Adipocyte (in vitro differentiated cells): ENCODE results near the gene GABRB1.

Source experiments
- DNase-seq: peaks from one replicate; pipeline ENCODE4 v3.0.0-alpha.2; 2015; ENCODE audit warnings: low read depth
- H3K27me3 ChIP-seq: replicated peaks from 2 replicates; pipeline ENCODE4 v1.7.0; 2013; ENCODE audit warnings: mild to moderate bottlenecking, low read length, moderate library complexity; ENCODE audit not compliant: control insufficient read depth, insufficient read depth
- H3K36me3 ChIP-seq: 2 replicates; pipeline ENCODE4 v1.7.0; 2013; ENCODE audit warnings: low read length, mild to moderate bottlenecking, moderate library complexity; ENCODE audit not compliant: control insufficient read depth, insufficient read depth, severe bottlenecking
- H3K4me1 ChIP-seq: 2 replicates; pipeline ENCODE4 v1.7.0; 2013; ENCODE audit warnings: mild to moderate bottlenecking, low read length, moderate library complexity; ENCODE audit not compliant: control insufficient read depth, insufficient read depth
- H3K4me3 ChIP-seq: 2 replicates; pipeline ENCODE4 v1.7.0; 2013; ENCODE audit warnings: mild to moderate bottlenecking, low read length, moderate library complexity
- H3K9ac ChIP-seq: 2 replicates; pipeline ENCODE4 v1.7.0; 2013; ENCODE audit warnings: mild to moderate bottlenecking, low read length, moderate library complexity
- H3K9me3 ChIP-seq: 2 replicates; pipeline ENCODE4 v1.7.0; 2013; ENCODE audit warnings: mild to moderate bottlenecking, low read length, moderate library complexity; ENCODE audit not compliant: control insufficient read depth

Gene GABRB1

DNA sequence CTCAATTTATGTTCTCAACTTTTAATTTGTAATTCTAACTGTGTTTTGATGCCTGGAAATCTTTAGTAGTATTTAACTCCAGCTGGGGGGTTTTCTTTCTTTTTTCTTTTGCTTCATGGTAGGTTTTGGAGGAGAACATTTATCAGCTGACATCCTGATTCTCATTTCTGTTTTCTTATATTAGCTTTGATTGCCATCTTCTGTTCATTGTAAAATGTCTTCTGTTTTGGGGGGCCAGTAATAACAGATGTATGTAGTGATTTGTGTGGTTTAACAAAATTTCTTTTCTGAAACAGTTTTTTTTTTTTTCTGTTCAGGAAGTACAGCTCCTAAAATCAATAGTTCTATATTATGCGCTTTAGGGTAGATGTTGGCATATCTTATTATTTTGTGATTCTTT is 182.2 kb downstream of the GABRB1 start:
- Histone ChIP-seq H3K9ac (no peak overlapping the region), H3K4me3 (no peak overlapping the region), H3K36me3 (no peaks in the 10 kb centered on the region), H3K9me3 (no peaks in the 10 kb centered on the region), H3K4me1 (peaks cover 7% of the 10 kb centered on the region), H3K27me3 (no peaks in the 10 kb centered on the region)
- DNase-seq: no peak

DNA sequence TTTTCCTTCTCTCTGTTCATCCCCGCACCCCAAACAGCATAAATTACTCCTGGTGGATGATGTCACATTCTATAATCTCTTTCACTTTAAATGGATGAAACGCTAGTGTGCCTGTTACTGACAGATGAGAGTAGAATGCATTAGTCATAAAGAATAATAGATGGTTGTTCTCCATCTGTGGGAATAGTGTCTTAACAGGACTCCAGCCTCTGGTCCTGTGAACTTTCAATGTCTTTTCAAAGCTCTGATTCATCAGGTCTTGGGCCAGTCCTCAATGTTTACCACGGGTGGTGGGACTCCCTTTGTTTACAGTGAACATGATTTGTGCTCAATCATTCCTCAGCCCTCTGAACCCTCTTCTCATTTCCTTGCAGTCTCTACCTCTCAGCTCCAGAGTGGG is 182.6 kb downstream of the GABRB1 start:
- no peaks in the 10 kb centered on the region for H3K9me3 ChIP-seq
- peaks cover 7% of the 10 kb centered on the region for H3K4me1 ChIP-seq
- H3K36me3 ChIP-seq: no peaks in the 10 kb centered on the region
- no peaks in the 10 kb centered on the region for H3K27me3 ChIP-seq
- DNase-seq: peak; percentile 79
- H3K4me3 ChIP-seq: no peak overlapping the region
- H3K9ac ChIP-seq: no peak overlapping the region

- H3K27me3 ChIP-seq: no peaks in the 10 kb centered on the region
- no peaks in the 10 kb centered on the region for H3K9me3 ChIP-seq
- no peaks in the 10 kb centered on the region for H3K4me1 ChIP-seq
- DNase-seq: no peak
- no peak overlapping the region for H3K4me3 ChIP-seq
- no peak overlapping the region for H3K9ac ChIP-seq
- no peaks in the 10 kb centered on the region for H3K36me3 ChIP-seq
Measured at GRCh38 chr4:47215759-47216158, 184.4 kb downstream of the GABRB1 start.

DNA sequence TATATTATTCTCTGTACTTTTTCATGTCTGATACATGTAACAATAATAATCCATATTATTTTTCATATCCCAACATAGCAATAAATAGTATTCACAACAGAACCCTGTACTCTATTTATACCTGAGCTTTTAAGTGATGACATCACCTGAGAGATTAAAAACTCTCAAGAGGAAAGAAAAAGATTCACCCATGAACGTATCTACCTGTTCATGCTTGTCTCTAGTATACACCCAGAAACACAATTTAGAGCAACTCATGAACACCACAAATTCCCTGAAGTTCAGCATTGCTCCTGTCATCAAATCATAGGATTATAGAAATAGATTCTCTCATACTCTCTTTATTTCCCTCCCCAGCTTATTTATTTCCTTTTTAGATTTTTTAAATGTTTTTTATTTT is 185.9 kb downstream of the GABRB1 start:
- H3K4me3 ChIP-seq: no peak overlapping the region
- no peaks in the 10 kb centered on the region for H3K27me3 ChIP-seq
- H3K9ac ChIP-seq: no peak overlapping the region

DNA sequence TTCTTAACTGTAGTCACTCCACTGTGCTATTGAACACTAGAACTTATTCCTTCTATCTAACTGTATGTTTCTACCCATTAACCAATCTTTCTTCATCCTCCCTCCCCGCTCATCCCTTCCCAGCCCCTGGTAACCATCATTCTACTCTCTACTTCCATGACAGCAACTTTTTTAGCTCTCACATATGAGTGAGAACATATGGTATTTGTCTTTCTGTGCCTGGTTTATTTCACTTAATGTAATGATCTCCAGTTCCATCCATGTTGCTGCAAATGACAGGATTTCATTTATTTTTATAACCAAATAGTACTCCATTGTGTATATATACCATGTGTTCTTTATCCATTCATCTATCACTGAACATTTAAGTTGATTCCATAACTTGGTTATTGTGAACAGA is 186.5 kb downstream of the GABRB1 start:
- DNase-seq: no peak
- Histone ChIP-seq H3K4me3 (no peak overlapping the region), H3K36me3 (no peaks in the 10 kb centered on the region), H3K27me3 (no peaks in the 10 kb centered on the region), H3K4me1 (no peaks in the 10 kb centered on the region), H3K9me3 (no peaks in the 10 kb centered on the region), H3K9ac (no peak overlapping the region)

More for the DNA sequence above, 185.9 kb downstream of the GABRB1 start:
- Histone ChIP-seq H3K4me1 (no peaks in the 10 kb centered on the region), H3K36me3 (no peaks in the 10 kb centered on the region), H3K9me3 (no peaks in the 10 kb centered on the region)
- DNase-seq: no peak

DNA sequence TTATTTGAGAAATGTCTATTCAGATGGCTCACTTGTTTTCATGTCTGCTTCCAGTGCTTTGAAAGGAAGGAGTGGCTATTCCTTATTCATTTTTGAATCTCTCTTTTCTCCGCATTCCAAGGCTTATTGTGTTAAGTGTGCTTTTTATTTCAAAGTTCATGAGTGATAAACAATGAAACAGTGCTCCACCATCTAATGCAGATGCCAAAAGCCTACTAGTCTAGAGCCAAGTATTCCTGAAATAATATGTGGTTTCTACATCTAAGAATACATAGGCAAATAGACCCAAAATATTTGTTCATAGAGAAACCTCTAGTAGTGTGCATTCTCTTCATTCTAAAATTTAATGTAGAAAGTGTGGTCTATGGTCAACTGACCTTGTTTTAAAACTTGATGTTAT is 187.3 kb downstream of the GABRB1 start:
- no peak for DNase-seq
- H3K36me3 ChIP-seq: no peaks in the 10 kb centered on the region
- no peaks in the 10 kb centered on the region for H3K9me3 ChIP-seq
- no peak overlapping the region for H3K4me3 ChIP-seq
- no peaks in the 10 kb centered on the region for H3K27me3 ChIP-seq
- no peak overlapping the region for H3K9ac ChIP-seq
- no peaks in the 10 kb centered on the region for H3K4me1 ChIP-seq

DNA sequence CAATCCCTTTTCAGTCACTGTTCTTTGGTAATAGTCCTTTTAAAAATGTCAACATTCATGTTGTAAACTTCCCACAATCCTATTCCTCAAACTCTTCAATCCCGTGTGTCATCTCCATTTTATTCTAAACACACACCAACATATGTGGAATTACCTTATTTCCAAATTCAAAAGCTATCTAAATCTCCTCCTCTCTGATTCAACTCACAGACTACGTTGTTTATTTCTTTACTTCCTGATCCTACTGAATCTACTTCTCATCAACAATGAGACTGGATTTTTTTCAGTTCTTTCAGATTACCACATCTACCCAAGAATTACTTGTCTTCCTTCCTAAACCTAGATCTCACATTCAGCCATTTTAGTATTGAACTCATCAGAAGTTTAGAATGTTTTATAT is 188.2 kb downstream of the GABRB1 start:
- no peak overlapping the region for H3K9ac ChIP-seq
- no peak overlapping the region for H3K4me3 ChIP-seq
- no peaks in the 10 kb centered on the region for H3K27me3 ChIP-seq
- H3K36me3 ChIP-seq: no peaks in the 10 kb centered on the region
- H3K9me3 ChIP-seq: no peaks in the 10 kb centered on the region
- H3K4me1 ChIP-seq: no peaks in the 10 kb centered on the region
- no peak for DNase-seq

- no peaks in the 10 kb centered on the region for H3K4me1 ChIP-seq
- H3K9me3 ChIP-seq: no peaks in the 10 kb centered on the region
- H3K27me3 ChIP-seq: no peaks in the 10 kb centered on the region
- H3K36me3 ChIP-seq: no peaks in the 10 kb centered on the region
- H3K9ac ChIP-seq: no peak overlapping the region
- no peak overlapping the region for H3K4me3 ChIP-seq
- DNase-seq: peak; percentile 42
Measured at GRCh38 chr4:47221721-47222120, 190.4 kb downstream of the GABRB1 start.

- no peak for DNase-seq
- Histone ChIP-seq H3K4me3 (no peak overlapping the region), H3K36me3 (no peaks in the 10 kb centered on the region)
Measured at GRCh38 chr4:47222276-47222675, 190.9 kb downstream of the GABRB1 start.

GRCh38 chr4:47224361-47224760 is 193.0 kb downstream of the GABRB1 start:
- no peaks in the 10 kb centered on the region for H3K36me3 ChIP-seq
- no peaks in the 10 kb centered on the region for H3K9me3 ChIP-seq
- H3K9ac ChIP-seq: no peak overlapping the region
- H3K27me3 ChIP-seq: no peaks in the 10 kb centered on the region
- no peak for DNase-seq
- H3K4me1 ChIP-seq: no peaks in the 10 kb centered on the region
- no peak overlapping the region for H3K4me3 ChIP-seq

More at GRCh38 chr4:47222276-47222675, 190.9 kb downstream of the GABRB1 start:
- H3K9me3 ChIP-seq: no peaks in the 10 kb centered on the region
- H3K4me1 ChIP-seq: no peaks in the 10 kb centered on the region
- no peaks in the 10 kb centered on the region for H3K27me3 ChIP-seq
- H3K9ac ChIP-seq: no peak overlapping the region

GRCh38 chr4:47235721-47236120 is 204.4 kb downstream of the GABRB1 start:
- DNase-seq: no peak
- H3K36me3 ChIP-seq: no peaks in the 10 kb centered on the region
- H3K9ac ChIP-seq: no peak overlapping the region
- H3K4me3 ChIP-seq: no peak overlapping the region
- no peaks in the 10 kb centered on the region for H3K9me3 ChIP-seq
- peaks cover 2% of the 10 kb centered on the region for H3K27me3 ChIP-seq
- H3K4me1 ChIP-seq: no peaks in the 10 kb centered on the region

GRCh38 chr4:47238667-47239066 is 207.3 kb downstream of the GABRB1 start:
- H3K36me3 ChIP-seq: no peaks in the 10 kb centered on the region
- DNase-seq: peak; percentile 66
- H3K4me1 ChIP-seq: no peaks in the 10 kb centered on the region
- H3K27me3 ChIP-seq: no peaks in the 10 kb centered on the region
- H3K9ac ChIP-seq: no peak overlapping the region
- H3K4me3 ChIP-seq: no peak overlapping the region
- no peaks in the 10 kb centered on the region for H3K9me3 ChIP-seq
